GM12892 (cell line): Measurements from ENCODE around the gene FICD.
A peak's percentile ranks its signal among the peaks of the same experiment; 100 is the strongest.
"Not testable (repeated sequence)": the region's sequence is repeated elsewhere in the genome, so short reads cannot be mapped to it uniquely, and the experiment has no call there.

ENCODE experiments used
- DNase-seq: peaks from one replicate; pipeline ENCODE4 v3.0.0; 2011; ENCODE audit not compliant: insufficient read length
- FAIRE-seq: peaks from 2 replicates; lab custom pipeline; 2011; peaks lifted over from hg19 to GRCh38; lab: Jason Lieb, UNC
- POLR2A ChIP-seq: IDR thresholded peaks from 2 replicates; pipeline ENCODE4 v1.6.1; 2011; ENCODE audit warnings: low read depth, low read length, control low read depth
- POLR2AphosphoS5 ChIP-seq: IDR thresholded peaks from 2 replicates; pipeline ENCODE4 v1.6.1; 2011; ENCODE audit warnings: low read depth, low read length, control low read depth
- TAF1 ChIP-seq: IDR thresholded peaks from 2 replicates; pipeline ENCODE4 v1.6.1; 2011; ENCODE audit warnings: low read depth, mild to moderate bottlenecking, control low read depth, low read length, borderline replicate concordance

FICD gene

DNA sequence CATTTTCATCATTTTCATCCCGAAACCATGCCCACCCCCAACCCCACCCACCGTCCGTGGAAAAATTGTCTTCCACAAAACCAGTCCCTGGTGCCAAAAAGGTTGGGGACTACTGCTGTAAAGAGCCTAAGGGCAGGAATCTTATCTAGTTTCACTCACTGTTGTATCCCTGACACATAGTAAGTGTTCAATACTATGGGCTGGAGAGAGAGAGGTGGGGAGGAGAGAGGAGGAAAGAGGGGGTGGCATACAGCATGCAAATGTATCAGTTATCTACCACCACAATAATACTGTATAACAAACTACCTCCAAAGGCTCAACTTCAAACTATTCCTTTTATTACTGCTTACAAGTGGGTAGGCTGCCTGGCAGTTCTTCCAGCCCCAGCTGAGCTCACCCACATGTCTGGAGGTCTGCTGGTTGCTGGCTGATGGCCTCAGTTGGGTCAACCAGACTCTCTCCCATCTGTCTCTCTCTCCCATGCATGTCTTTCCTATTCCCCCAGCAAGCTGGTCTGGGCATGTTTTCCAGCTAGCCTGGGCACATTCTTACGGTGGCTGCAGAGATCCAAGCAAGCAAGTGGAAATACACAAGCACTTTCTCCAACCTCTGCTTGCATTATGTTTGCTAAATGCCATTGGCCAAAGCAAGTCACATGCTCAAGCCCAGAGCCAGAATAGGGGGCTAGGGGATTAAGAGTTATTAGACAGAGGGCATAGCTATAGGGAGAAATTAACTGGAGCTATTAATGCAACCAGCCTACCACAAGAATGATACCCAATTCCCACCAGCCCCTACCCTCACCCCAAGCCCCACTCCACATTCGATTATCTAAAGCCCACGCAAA, 31.6 kb upstream of the FICD start:
- no peak for DNase-seq
- TF ChIP-seq TAF1 (no peak), POLR2A (no peak), POLR2AphosphoS5 (no peak)
- no peak for FAIRE-seq

DNA sequence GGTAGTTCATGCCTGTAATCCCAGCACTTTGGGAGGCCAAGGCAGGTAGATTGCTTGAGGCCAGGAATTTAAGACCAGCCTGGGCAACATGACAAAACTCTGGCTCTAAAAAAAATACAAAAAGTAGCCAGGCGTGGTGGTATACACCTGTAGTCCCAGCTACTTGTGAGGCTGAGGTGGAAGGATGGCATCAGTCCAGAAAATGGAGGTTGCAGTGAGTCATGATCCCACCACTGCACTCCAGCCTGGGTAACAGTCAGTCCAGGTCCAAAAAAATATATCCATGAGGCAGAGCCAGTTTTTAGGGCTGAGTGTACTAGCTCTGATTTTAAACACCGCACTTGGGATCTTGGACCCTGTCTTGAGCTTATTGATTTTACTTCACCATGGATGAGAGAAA, 30.6 kb upstream of the FICD start:
- no peak for DNase-seq
- no peak for FAIRE-seq
- no peak for TF ChIP-seq POLR2A
- TF ChIP-seq TAF1 = no peak
- no peak for TF ChIP-seq POLR2AphosphoS5

DNA sequence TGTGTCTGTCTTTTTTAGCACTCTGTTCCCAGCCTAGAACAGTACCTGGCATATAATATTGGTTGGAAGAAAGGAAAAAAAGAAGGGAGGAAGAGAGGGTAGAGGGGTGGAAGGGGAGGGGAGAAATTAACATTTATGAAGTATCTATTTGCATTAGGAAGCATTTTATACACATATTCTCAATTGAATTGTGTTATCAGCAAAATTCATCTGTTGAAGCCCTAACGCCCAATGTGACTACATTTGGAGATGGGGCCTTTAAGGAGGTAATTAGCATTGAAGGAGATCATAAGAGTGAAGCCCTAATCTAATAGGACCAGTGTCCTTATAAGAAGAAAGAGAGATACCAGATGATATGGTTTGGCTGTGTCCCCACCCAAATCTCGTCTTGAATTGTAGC, 30.2 kb upstream of the FICD start:
- no peak for TF ChIP-seq POLR2A
- TF ChIP-seq TAF1 = no peak
- TF ChIP-seq POLR2AphosphoS5 = no peak
- DNase-seq (no peak), FAIRE-seq (no peak)

DNA sequence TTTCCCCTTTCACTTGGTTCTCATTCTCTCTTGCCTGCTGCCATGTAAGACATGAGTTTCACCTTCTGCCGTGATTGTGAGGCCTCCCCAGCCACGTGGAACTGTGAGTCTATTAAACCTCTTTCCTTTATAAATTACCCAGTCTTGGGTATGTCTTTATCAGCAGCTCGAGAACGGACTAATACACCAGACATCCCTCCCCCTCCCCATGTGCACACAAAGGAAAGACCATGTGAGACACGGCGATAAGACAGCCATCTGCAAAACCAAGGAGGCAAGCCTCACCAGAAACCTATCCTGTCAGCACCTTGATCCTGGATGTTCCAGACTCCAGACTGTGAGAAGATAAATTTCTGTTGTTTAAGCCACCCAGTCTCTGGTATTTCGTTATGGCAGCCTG, 29.7 kb upstream of the FICD start:
- not testable (repeated sequence) for DNase-seq, FAIRE-seq

DNA sequence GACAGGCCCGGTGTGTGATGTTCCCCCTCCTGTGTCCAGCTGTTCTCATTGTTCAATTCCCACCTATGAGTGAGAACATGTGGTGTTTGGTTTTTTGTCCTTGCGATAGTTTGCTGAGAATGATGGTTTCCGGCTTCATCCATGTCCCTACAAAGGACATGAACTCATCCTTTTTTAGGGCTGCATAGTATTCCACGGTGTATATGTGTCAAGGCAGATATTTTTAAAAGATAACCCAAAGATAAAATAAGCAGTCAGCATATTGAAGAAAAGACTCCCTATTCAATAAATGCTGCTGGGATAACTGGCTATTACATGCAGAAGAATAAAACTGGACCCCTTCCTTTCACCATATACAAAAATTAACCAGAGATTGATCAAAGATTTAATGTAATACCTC, 28.0 kb upstream of the FICD start:
- not testable (repeated sequence) for FAIRE-seq, DNase-seq

GRCh38 chr12:108491256-108491655, 23.8 kb upstream of the FICD start:
- no peak for FAIRE-seq
- TF ChIP-seq POLR2AphosphoS5 (no peak), TAF1 (no peak), POLR2A (no peak)
- DNase-seq = no peak

DNA sequence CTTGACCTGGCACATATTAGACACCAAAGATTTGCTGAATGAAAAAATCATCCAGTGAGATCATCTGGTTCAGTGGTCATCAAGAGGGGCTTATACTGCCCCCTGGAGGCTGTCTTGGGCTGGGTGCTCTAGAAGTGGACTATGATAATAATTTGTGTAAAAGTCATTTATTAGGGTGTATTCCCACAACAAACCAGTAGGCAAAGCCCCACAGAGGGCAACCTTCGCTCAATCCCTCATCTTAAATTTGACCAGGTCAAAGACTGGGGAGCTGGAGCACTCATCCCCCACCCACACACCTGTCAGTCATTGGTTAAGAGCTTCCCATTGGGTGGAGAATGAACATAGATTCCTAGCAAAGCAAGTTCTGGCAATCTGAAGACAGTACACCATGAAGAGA, 20.0 kb upstream of the FICD start:
- DNase-seq (peak; percentile 18), FAIRE-seq (no peak)
- TF ChIP-seq POLR2AphosphoS5 (no peak), TAF1 (no peak), POLR2A (no peak)

- TF ChIP-seq POLR2AphosphoS5 (no peak), POLR2A (no peak), TAF1 (no peak)
- DNase-seq (no peak), FAIRE-seq (no peak)
Measured at GRCh38 chr12:108495823-108496579, 19.1 kb upstream of the FICD start.

DNA sequence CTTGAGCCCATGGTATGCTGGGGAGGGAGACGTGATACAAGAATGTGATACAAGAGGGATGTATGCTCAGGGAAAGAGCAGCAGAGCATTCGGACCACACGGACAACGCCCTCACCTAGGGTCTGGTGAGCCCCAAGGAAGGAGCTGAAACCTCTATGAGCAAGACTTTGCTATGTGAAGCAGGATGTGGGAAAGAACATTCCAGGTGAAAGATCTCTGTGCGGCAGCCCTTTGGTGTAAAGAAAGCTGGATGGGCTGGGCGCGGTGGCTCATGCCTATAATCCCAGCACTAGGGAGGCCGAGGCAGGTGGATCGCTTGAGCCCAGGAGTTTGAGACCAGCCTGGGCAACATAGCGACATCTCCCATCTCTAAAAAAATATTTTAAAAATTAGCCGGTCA, 16.9 kb upstream of the FICD start:
- TF ChIP-seq POLR2AphosphoS5 (no peak), TAF1 (no peak), POLR2A (no peak)
- FAIRE-seq (no peak), DNase-seq (no peak)

DNA sequence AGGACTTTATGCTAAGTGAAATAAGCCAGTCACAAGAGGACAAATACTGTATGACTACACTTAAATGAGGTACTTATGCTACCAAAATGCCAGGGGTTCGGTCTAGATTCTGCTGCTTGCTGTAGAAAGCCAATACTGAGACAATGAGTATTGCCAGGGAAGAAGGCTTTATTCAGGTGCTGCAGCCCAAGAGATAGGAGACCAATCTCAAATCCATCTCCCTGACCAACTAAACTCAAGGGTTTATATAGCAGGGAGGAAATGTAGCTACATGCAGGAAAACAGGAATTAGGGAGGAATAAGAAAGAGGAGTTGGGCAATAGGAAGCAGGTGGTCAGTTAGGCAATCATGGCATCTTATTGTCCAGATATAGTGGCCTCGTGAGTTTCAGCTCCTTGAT, 12.2 kb upstream of the FICD start:
- FAIRE-seq (no peak), DNase-seq (no peak)
- no peak for TF ChIP-seq TAF1
- no peak for TF ChIP-seq POLR2AphosphoS5
- no peak for TF ChIP-seq POLR2A

DNA sequence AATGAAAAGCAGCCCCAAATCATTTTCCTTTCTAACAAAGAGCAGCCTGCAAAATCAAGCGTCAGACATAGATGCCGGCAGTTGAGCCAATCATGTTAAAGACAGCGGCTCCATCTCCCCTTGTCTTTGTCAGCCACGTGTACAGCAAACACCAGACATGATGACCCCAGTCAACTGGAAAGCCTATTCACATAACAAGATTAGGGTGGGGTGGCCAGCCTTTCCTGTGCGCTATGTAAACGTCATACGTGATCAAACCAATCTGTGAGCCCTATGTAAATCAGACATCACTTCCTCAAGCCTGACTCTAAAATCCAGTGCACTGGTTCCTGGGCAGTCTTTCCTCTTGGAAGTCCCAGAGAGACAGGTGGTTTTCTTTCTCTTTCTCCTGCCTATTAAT, 9.9 kb upstream of the FICD start:
- FAIRE-seq (no peak), DNase-seq (no peak)
- TF ChIP-seq POLR2A (no peak), TAF1 (no peak), POLR2AphosphoS5 (no peak)

- DNase-seq (no peak), FAIRE-seq (peak; percentile 74)
- no peak for TF ChIP-seq TAF1
- TF ChIP-seq POLR2AphosphoS5 = no peak
- TF ChIP-seq POLR2A = no peak
Measured at GRCh38 chr12:108507971-108508642, 7.0 kb upstream of the FICD start.
